ENCODE measurements around the gene KRT36. TPM values are rescaled to one million over a fixed set of nuclear protein-coding genes. Genes with fewer than 3 reads are reported as not detected.

KRT36 gene
- total and polyA plus RNA-seq, 2 of the 8 experiments (the other 6 are each of a cell fraction or from before 2014, with no cell fraction given) = not detected

DNA sequence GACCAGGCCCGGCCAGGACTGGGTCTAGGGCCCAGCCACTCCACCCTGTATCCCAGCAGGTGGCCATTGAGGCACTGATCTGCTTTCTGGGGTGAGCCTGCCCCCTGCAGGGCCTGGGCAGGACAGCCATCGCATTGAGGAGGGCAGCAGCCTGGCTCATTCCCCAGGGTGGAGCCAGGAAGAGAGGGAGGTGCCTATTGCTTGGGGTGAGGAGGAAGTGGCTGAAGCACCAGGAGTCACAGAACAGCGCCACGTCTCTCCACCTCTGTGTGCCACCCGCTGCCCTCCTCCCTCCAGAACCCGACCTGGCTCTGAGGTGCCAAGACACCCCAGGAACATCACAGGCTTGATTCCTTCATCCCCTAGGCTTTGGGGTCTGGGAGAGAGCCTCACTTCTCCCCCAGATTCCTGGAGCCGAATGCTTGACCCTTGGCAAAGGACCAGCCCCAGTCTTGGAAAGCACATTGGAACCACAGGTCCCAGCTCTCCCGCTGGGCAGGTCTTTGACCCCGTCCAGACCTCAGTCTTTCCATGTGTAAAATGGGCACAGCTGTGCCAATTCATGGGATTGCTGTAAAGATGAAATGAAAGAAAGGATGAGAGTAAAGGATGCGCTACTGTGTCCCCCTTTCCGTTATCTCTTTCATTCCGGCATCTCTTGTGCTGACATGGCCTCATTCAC lies 7.2 kb upstream of the KRT36 start (continued):
- TF ChIP-seq SP2 (IDR thresholded peaks at IDR 0.05; ENCODE audit: low read length) = no peak
- TF ChIP-seq KDM1A (IDR thresholded peaks at IDR 0.05; ENCODE audit: borderline replicate concordance, low read length) = peak; percentile 94
- TF ChIP-seq, protein P1, sequence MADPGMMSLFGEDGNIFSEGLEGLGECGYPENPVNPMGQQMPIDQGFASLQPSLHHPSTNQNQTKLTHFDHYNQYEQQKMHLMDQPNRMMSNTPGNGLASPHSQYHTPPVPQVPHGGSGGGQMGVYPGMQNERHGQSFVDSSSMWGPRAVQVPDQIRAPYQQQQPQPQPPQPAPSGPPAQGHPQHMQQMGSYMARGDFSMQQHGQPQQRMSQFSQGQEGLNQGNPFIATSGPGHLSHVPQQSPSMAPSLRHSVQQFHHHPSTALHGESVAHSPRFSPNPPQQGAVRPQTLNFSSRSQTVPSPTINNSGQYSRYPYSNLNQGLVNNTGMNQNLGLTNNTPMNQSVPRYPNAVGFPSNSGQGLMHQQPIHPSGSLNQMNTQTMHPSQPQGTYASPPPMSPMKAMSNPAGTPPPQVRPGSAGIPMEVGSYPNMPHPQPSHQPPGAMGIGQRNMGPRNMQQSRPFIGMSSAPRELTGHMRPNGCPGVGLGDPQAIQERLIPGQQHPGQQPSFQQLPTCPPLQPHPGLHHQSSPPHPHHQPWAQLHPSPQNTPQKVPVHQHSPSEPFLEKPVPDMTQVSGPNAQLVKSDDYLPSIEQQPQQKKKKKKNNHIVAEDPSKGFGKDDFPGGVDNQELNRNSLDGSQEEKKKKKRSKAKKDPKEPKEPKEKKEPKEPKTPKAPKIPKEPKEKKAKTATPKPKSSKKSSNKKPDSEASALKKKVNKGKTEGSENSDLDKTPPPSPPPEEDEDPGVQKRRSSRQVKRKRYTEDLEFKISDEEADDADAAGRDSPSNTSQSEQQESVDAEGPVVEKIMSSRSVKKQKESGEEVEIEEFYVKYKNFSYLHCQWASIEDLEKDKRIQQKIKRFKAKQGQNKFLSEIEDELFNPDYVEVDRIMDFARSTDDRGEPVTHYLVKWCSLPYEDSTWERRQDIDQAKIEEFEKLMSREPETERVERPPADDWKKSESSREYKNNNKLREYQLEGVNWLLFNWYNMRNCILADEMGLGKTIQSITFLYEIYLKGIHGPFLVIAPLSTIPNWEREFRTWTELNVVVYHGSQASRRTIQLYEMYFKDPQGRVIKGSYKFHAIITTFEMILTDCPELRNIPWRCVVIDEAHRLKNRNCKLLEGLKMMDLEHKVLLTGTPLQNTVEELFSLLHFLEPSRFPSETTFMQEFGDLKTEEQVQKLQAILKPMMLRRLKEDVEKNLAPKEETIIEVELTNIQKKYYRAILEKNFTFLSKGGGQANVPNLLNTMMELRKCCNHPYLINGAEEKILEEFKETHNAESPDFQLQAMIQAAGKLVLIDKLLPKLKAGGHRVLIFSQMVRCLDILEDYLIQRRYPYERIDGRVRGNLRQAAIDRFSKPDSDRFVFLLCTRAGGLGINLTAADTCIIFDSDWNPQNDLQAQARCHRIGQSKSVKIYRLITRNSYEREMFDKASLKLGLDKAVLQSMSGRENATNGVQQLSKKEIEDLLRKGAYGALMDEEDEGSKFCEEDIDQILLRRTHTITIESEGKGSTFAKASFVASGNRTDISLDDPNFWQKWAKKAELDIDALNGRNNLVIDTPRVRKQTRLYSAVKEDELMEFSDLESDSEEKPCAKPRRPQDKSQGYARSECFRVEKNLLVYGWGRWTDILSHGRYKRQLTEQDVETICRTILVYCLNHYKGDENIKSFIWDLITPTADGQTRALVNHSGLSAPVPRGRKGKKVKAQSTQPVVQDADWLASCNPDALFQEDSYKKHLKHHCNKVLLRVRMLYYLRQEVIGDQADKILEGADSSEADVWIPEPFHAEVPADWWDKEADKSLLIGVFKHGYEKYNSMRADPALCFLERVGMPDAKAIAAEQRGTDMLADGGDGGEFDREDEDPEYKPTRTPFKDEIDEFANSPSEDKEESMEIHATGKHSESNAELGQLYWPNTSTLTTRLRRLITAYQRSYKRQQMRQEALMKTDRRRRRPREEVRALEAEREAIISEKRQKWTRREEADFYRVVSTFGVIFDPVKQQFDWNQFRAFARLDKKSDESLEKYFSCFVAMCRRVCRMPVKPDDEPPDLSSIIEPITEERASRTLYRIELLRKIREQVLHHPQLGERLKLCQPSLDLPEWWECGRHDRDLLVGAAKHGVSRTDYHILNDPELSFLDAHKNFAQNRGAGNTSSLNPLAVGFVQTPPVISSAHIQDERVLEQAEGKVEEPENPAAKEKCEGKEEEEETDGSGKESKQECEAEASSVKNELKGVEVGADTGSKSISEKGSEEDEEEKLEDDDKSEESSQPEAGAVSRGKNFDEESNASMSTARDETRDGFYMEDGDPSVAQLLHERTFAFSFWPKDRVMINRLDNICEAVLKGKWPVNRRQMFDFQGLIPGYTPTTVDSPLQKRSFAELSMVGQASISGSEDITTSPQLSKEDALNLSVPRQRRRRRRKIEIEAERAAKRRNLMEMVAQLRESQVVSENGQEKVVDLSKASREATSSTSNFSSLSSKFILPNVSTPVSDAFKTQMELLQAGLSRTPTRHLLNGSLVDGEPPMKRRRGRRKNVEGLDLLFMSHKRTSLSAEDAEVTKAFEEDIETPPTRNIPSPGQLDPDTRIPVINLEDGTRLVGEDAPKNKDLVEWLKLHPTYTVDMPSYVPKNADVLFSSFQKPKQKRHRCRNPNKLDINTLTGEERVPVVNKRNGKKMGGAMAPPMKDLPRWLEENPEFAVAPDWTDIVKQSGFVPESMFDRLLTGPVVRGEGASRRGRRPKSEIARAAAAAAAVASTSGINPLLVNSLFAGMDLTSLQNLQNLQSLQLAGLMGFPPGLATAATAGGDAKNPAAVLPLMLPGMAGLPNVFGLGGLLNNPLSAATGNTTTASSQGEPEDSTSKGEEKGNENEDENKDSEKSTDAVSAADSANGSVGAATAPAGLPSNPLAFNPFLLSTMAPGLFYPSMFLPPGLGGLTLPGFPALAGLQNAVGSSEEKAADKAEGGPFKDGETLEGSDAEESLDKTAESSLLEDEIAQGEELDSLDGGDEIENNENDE (IDR thresholded peaks at IDR 0.05; ENCODE audit: insufficient replicate concordance, low read length) = no peak
- no peak for TF ChIP-seq SP4 (IDR thresholded peaks at IDR 0.05; ENCODE audit: low read length)
- no peak for TF ChIP-seq SIRT6 (IDR thresholded peaks at IDR 0.05; ENCODE audit: low read length)
- TF ChIP-seq JUN (IDR thresholded peaks at IDR 0.05; ENCODE audit: low read depth, low read length) = no peak
- TF ChIP-seq EGR1 (IDR thresholded peaks at IDR 0.05; ENCODE audit: borderline replicate concordance, low read depth, low read length) = no peak
- TF ChIP-seq POLR2A (IDR thresholded peaks at IDR 0.05; ENCODE audit: control extremely low read depth in 1 of 2, low read depth in 2 of 2, low read length in 2 of 2) = no peak
- no peak for TF ChIP-seq POU5F1 (IDR thresholded peaks at IDR 0.05; ENCODE audit: low read depth, low read length)
- no peak for TF ChIP-seq SIX5 (IDR thresholded peaks at IDR 0.05; ENCODE audit: low read depth, low read length)
- no peak for TF ChIP-seq BCL11A (IDR thresholded peaks at IDR 0.05; ENCODE audit: low read depth in 2 of 2, low read length in 2 of 2)
- TF ChIP-seq TCF12 (IDR thresholded peaks at IDR 0.05; ENCODE audit: low read depth, low read length) = no peak
